BLaER1 (cell line): ENCODE results near the gene FREM2.

Experiments used
- H3K27ac ChIP-seq: shearing (Covaris generic); formaldehyde crosslinking; 2 replicates; pipeline ENCODE4 v1.8.1; 2022
- H3K27me3 ChIP-seq: shearing (Covaris generic); formaldehyde crosslinking; 2 replicates; pipeline ENCODE4 v1.8.1; 2022
- H3K36me3 ChIP-seq: shearing (Covaris generic); formaldehyde crosslinking; 2 replicates; pipeline ENCODE4 v1.8.1; 2022
- H3K4me1 ChIP-seq: shearing (Covaris generic); formaldehyde crosslinking; 2 replicates; pipeline ENCODE4 v1.8.1; 2022
- H3K4me2 ChIP-seq: shearing (Covaris generic); formaldehyde crosslinking; 2 replicates; pipeline ENCODE4 v1.8.1; 2022
- H3K4me3 ChIP-seq: shearing (Covaris generic); formaldehyde crosslinking; 2 replicates; pipeline ENCODE4 v1.8.1; 2022
- H3K9ac ChIP-seq: shearing (Covaris generic); formaldehyde crosslinking; 2 replicates; pipeline ENCODE4 v1.8.1; 2022
- H3K9me3 ChIP-seq: shearing (Covaris generic); formaldehyde crosslinking; 2 replicates; pipeline ENCODE4 v1.8.1; 2022
- H4K20me1 ChIP-seq: shearing (Covaris generic); formaldehyde crosslinking; 2 replicates; pipeline ENCODE4 v1.8.1; 2022
- Cebpa-rat ChIP-seq: shearing (Covaris generic); IDR thresholded peaks from 2 replicates; pipeline ENCODE4 v1.8.1; 2022

Gene FREM2

DNA sequence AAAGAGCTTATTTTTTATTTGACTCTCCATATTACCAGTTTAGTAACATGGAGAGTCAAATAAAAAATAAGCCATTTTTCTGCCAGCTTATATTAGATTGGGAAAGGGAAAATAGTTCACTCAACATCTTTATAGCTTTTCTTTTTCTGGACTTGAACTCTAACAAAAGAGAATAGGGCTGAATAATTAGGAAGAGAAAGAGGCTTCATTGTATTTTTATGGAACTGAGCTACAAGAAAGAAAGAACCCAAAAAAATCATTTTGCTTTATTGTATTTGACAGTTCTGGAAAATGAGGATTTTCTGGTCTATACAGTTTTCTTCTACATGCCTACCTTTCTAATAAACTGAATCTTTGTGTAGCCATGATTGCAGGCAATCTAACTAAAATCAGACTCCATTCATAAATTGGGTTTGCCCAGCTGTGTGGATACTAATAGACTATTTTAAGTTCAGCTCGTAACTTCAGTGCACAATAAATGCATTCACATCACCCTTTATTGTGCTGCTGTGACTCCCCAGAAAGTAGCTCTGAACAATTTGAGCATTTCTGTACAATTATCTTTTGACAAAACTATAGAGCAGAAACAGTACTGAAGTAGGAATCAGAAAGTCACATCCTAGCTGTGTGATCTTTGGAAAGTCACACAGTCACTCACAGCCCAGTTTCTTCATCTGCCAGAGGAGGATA is 188.5 kb downstream of the FREM2 start:
- no peak overlapping the region for H3K4me3 ChIP-seq
- H3K9me3 ChIP-seq: no peaks in the 10 kb centered on the region
- no peak for TF ChIP-seq Cebpa-rat
- no peaks in the 10 kb centered on the region for H4K20me1 ChIP-seq
- 0 out of 2 replicates have a peak, but pooled peaks cover 2% of the 10 kb centered on the region for H3K4me1 ChIP-seq
- no peaks in the 10 kb centered on the region for H3K27me3 ChIP-seq
- no peaks in the 10 kb centered on the region for H3K36me3 ChIP-seq
- no peak overlapping the region for H3K27ac ChIP-seq
- H3K9ac ChIP-seq: no peak overlapping the region
- H3K4me2 ChIP-seq: no peak overlapping the region

DNA sequence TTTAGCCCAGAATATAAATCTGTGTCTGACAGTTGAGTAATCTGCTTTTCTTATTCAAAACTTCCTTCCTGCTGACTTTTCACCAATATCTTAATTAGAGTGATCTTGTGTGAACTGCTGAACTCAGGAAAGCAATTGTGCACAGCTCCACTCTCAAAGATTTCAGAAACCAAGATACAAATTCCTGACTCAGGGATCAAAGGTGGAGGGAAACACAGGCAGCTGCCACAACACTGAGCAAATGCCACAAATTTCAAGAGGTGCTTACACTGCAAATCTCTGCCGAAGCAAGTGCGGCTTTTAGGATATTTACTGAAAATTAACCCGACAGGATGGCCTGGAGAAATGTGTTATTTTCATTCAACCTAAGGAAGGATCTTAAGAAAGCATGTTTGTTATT is 192.4 kb downstream of the FREM2 start:
- no peaks in the 10 kb centered on the region for H3K27me3 ChIP-seq
- no peak overlapping the region for H3K4me2 ChIP-seq
- no peaks in the 10 kb centered on the region for H3K9me3 ChIP-seq
- H3K36me3 ChIP-seq: no peaks in the 10 kb centered on the region
- no peak for TF ChIP-seq Cebpa-rat
- H3K4me1 ChIP-seq: 0 out of 2 replicates have a peak, but pooled peaks cover 5% of the 10 kb centered on the region
- H3K27ac ChIP-seq: no peak overlapping the region
- H3K9ac ChIP-seq: no peak overlapping the region
- H4K20me1 ChIP-seq: no peaks in the 10 kb centered on the region
- no peak overlapping the region for H3K4me3 ChIP-seq

DNA sequence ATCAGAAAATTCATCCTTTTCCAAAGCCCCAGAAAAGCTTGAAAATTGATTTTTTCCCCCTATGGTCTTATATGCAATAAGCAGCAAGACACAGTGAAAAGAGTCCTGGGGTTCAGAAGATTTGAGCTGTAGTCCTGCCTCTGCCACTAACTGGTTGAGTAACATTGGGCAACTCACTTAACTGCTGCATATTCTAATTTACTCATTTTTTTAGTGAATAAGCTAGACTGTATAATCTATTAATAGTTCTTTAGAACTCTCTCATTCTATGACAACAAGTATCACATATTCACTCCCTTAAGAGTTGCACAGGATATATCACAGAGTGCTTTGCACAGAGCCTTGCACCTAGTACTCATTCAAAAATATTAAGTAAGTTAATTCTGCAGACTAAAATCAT is 192.9 kb downstream of the FREM2 start:
- H3K27ac ChIP-seq: no peak overlapping the region
- H3K4me2 ChIP-seq: no peak overlapping the region
- H3K4me3 ChIP-seq: no peak overlapping the region
- H4K20me1 ChIP-seq: no peaks in the 10 kb centered on the region
- no peak for TF ChIP-seq Cebpa-rat
- no peaks in the 10 kb centered on the region for H3K27me3 ChIP-seq
- H3K4me1 ChIP-seq: 0 out of 2 replicates have a peak, but pooled peaks cover 5% of the 10 kb centered on the region
- no peaks in the 10 kb centered on the region for H3K36me3 ChIP-seq
- H3K9me3 ChIP-seq: no peaks in the 10 kb centered on the region
- no peak overlapping the region for H3K9ac ChIP-seq

DNA sequence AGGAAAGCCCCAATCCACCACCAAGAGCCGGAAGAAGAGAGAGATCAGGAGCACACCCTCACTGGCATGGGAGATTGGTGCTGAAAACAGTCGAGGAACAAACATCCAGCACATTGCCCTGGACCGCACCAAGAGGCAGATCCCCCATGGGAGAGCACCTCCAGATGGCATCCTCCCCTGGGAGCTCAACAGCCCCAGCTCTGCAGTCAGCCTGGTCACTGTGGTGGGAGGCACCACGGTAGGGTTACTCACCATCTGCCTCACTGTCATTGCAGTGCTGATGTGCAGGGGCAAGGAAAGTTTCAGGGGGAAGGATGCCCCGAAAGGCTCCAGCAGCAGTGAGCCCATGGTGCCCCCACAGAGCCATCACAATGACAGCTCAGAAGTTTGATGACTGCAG is 193.5 kb downstream of the FREM2 start:
- no peak overlapping the region for H3K9ac ChIP-seq
- no peaks in the 10 kb centered on the region for H3K27me3 ChIP-seq
- H3K27ac ChIP-seq: no peak overlapping the region
- no peaks in the 10 kb centered on the region for H4K20me1 ChIP-seq
- 0 out of 2 replicates have a peak, but pooled peaks cover 5% of the 10 kb centered on the region for H3K4me1 ChIP-seq
- TF ChIP-seq Cebpa-rat: no peak
- H3K36me3 ChIP-seq: no peaks in the 10 kb centered on the region
- H3K9me3 ChIP-seq: no peaks in the 10 kb centered on the region
- H3K4me2 ChIP-seq: no peak overlapping the region
- no peak overlapping the region for H3K4me3 ChIP-seq

DNA sequence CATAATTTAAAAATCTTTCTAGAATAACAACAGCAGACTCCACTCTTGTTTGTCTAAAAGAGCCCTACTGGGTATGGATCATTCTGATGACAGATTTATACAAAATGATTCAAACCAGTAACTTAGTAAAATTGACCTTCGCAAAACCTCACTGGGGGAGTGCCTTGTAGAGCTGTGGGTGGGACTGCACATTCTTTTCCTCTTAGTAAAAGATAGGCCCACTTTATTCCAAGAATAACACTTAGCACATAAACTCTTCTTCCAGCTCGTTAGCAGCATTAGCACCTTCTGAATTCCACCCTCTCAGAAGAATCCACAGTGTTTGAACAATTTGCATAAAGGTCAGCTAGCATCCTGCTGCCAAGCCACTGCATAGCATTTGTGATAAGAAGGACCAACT is 196.9 kb downstream of the FREM2 start:
- H3K36me3 ChIP-seq: no peaks in the 10 kb centered on the region
- H3K27me3 ChIP-seq: no peaks in the 10 kb centered on the region
- TF ChIP-seq Cebpa-rat: no peak
- 0 out of 2 replicates have a peak, but pooled peaks cover 5% of the 10 kb centered on the region for H3K4me1 ChIP-seq
- no peak overlapping the region for H3K9ac ChIP-seq
- H3K9me3 ChIP-seq: no peaks in the 10 kb centered on the region
- H3K4me3 ChIP-seq: no peak overlapping the region
- H3K4me2 ChIP-seq: no peak overlapping the region
- H3K27ac ChIP-seq: no peak overlapping the region
- no peaks in the 10 kb centered on the region for H4K20me1 ChIP-seq

DNA sequence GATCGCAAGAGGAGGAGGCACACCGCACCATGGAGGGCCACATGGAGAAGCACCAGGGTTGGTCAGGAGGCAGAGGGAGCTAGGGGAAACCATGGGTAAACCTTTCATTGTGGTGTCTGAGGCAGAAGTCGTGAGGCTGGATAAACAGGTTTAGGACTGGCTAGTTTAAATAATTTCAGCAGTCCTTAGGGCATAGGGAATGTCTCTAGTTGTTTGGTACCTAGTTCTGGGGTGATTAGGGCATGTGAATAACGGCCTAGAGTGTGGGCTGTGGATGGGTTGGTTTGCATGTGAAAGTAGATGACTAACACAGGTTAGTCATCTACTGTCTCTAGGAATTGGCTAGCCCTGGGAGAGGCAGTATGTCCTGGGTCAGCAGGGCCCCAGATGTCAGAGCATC is 201.4 kb downstream of the FREM2 start:
- H3K4me1 ChIP-seq: no peaks in the 10 kb centered on the region
- TF ChIP-seq Cebpa-rat: no peak
- no peaks in the 10 kb centered on the region for H4K20me1 ChIP-seq
- H3K36me3 ChIP-seq: no peaks in the 10 kb centered on the region
- no peak overlapping the region for H3K27ac ChIP-seq
- H3K4me2 ChIP-seq: no peak overlapping the region
- H3K9me3 ChIP-seq: no peaks in the 10 kb centered on the region
- no peak overlapping the region for H3K9ac ChIP-seq
- no peaks in the 10 kb centered on the region for H3K27me3 ChIP-seq
- no peak overlapping the region for H3K4me3 ChIP-seq

DNA sequence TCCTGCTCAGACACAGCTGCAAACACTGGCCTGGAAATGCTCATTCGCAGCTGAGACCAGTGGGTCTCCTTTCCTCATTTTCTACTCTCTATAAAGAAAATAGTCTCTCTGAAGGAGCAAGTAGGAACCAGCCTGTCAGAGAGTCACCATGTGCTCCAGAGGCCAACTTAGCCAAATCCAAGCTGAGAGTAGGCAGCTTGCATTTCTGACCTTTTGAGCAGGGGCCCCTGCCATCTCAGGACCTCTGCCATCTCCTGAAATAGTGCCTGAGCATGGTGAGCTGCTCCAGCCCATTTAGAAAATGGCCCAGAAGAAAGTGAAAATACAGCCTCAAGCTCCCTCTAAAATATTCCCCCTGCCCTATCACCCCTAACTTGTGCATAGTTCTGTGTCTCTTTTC is 208.2 kb downstream of the FREM2 start:
- H3K4me3 ChIP-seq: no peak overlapping the region
- no peaks in the 10 kb centered on the region for H3K9me3 ChIP-seq
- no peaks in the 10 kb centered on the region for H3K4me1 ChIP-seq
- H3K27ac ChIP-seq: no peak overlapping the region
- no peak overlapping the region for H3K4me2 ChIP-seq
- H3K36me3 ChIP-seq: no peaks in the 10 kb centered on the region
- no peak for TF ChIP-seq Cebpa-rat
- no peaks in the 10 kb centered on the region for H4K20me1 ChIP-seq
- H3K9ac ChIP-seq: no peak overlapping the region
- no peaks in the 10 kb centered on the region for H3K27me3 ChIP-seq

DNA sequence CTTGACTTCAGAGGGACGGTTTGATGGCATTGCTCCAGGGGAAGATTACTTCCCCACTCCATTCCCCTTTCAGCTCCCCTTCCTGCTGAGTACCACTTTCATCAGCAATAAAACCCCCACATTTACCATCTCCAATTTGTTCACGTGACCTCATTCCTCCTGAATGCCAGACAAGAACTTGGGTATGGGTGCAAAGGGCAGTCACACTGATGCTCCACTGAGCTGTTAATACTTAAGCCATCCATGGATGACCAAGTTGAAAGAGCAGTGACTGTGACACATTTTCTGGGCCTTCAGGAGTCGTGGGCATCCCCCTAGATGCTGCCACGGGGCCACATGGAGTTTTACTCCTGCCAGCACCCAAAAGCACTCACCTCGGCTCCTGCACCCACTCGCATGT is 210.6 kb downstream of the FREM2 start:
- Histone ChIP-seq H3K36me3 (no peaks in the 10 kb centered on the region), H3K4me2 (no peak overlapping the region), H3K27me3 (no peaks in the 10 kb centered on the region), H3K4me3 (no peak overlapping the region), H4K20me1 (no peaks in the 10 kb centered on the region), H3K9me3 (no peaks in the 10 kb centered on the region), H3K9ac (no peak overlapping the region), H3K4me1 (no peaks in the 10 kb centered on the region), H3K27ac (no peak overlapping the region)
- no peak for TF ChIP-seq Cebpa-rat

DNA sequence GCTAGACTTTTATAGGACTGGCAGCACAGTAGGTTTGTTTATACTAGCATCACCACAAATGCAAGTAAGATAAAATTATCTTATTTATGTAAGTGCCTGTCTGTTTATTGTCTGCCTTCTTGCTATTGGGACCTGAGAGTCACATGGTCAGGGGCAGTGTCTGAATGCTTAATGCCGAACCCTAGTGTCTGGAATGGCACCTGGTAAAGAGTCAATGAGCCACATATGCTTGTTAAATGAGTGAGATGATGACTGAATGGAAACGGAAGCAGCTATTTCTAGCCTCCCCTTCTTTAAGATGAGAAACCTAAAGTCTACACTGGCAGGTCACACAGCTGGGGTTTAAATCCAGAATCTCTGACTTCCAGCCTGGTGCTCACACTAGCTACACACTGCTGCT is 211.6 kb downstream of the FREM2 start:
- Histone ChIP-seq H3K27ac (no peak overlapping the region), H3K4me1 (no peaks in the 10 kb centered on the region), H3K4me2 (no peak overlapping the region), H3K9me3 (no peaks in the 10 kb centered on the region), H4K20me1 (no peaks in the 10 kb centered on the region), H3K9ac (no peak overlapping the region), H3K36me3 (no peaks in the 10 kb centered on the region), H3K4me3 (no peak overlapping the region), H3K27me3 (no peaks in the 10 kb centered on the region)
- TF ChIP-seq Cebpa-rat: no peak

DNA sequence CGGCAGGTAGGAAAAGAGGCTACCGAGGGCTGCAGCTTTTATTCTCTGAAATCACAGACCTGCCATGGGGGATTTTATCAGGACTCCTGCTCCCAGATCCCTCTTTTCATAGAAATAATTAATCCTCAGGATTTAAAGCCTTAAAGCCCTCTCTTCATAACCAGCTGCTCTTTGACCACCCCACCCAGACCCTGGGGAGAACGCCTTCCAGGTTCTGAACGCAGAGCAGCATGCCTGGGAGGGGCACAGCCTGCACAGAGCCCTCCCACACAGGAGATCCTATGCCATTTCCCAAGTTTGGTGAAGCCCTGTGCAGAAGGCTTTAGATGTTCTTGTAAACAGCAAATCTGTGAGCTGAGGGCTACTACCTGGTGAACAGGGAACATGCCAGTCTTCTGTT is 212.7 kb downstream of the FREM2 start:
- Histone ChIP-seq H3K27me3 (no peaks in the 10 kb centered on the region), H3K27ac (no peak overlapping the region), H3K9ac (no peak overlapping the region), H3K4me1 (no peaks in the 10 kb centered on the region), H3K4me3 (no peak overlapping the region), H3K9me3 (no peaks in the 10 kb centered on the region), H4K20me1 (no peaks in the 10 kb centered on the region), H3K36me3 (no peaks in the 10 kb centered on the region), H3K4me2 (no peak overlapping the region)
- no peak for TF ChIP-seq Cebpa-rat

DNA sequence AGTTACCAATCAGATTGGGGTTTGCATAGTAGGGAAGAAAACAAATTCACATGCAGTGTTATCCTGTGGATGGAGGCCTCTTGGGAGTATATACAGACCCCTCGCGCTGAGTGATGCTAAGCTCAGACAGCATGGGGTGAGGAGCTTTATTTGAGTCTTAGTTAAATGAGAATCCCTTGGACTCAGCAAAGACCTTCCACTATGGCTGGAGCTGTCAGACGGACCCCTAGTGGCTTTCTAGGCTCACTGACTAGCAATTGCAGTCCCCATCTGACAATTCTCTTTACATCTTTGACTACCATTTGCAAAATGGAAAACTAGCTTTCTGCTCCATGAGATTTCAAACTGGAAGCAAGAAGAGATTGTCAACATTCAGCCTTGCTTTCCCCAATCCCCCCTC is 213.3 kb downstream of the FREM2 start:
- TF ChIP-seq Cebpa-rat: no peak
- no peaks in the 10 kb centered on the region for H3K4me1 ChIP-seq
- no peak overlapping the region for H3K9ac ChIP-seq
- no peak overlapping the region for H3K4me3 ChIP-seq
- no peak overlapping the region for H3K27ac ChIP-seq
- no peak overlapping the region for H3K4me2 ChIP-seq
- no peaks in the 10 kb centered on the region for H4K20me1 ChIP-seq
- H3K36me3 ChIP-seq: no peaks in the 10 kb centered on the region
- no peaks in the 10 kb centered on the region for H3K9me3 ChIP-seq
- H3K27me3 ChIP-seq: no peaks in the 10 kb centered on the region
